Lower lobe of right lung (tissue), 2 donors: ENCODE results near the gene GTF2F2. TPM values are rescaled to one million over a fixed set of nuclear protein-coding genes. Genes with fewer than 3 reads are reported as not detected.

Experiments used
- ATAC-seq, 2 donors: fragments of 200-7000 bp; cut with Tn5 transposase; one replicate each; pipeline ENCODE4 v1.9.1; 2020 to 2022; ENCODE audit warnings: mild to moderate bottlenecking in 2 of 2, moderate library complexity in 2 of 2
- DNase-seq: peaks from one replicate; pipeline ENCODE4 v3.0.0-alpha.2; 2020
- H3K27ac ChIP-seq: fragments of 200-600 bp; one replicate; pipeline ENCODE4 v1.8.0; 2022
- H3K27me3 ChIP-seq: fragments of 200-600 bp; one replicate; pipeline ENCODE4 v1.8.0; 2022; ENCODE audit warnings: low read depth
- H3K36me3 ChIP-seq: fragments of 200-600 bp; one replicate; pipeline ENCODE4 v1.8.0; 2022; ENCODE audit warnings: mild to moderate bottlenecking
- H3K4me1 ChIP-seq: fragments of 200-600 bp; one replicate; pipeline ENCODE4 v1.8.0; 2022
- H3K4me3 ChIP-seq: fragments of 200-600 bp; one replicate; pipeline ENCODE4 v1.8.0; 2022; ENCODE audit warnings: mild to moderate bottlenecking
- H3K9me3 ChIP-seq: fragments of 200-600 bp; one replicate; pipeline ENCODE4 v1.8.0; 2022
- CTCF ChIP-seq: fragments of 200-600 bp; IDR thresholded peaks from one replicate; pipeline ENCODE4 v1.8.0; 2022; ENCODE audit warnings: antibody characterized with exemption, mild to moderate bottlenecking
- intact Hi-C: fragments of 100-400 bp; cut with DNase I; formaldehyde crosslinking; loops from one replicate; pipeline ENCODE4 v1.11.0; 2022
- total RNA-seq: library from RNA; stranded (reverse); fragmentation: NEBNext Ultra II Directional; extraction: Animal tissue kit (Norgen Biotek cat#: 25700); gene quantifications from one replicate; pipeline ENCODE4 v1.2.1, GENCODE V29; 2021
- donor health status: DM: no; HTN: yes; CAD: no; lungs with severe emphysema.

Gene GTF2F2
- total RNA-seq, 1 donor from 2014 or later, result 15.2 TPM

- Histone ChIP-seq H3K27me3 (no peaks in the 10 kb centered on the region), H3K4me1 (no peaks in the 10 kb centered on the region), H3K36me3 (peaks cover 6% of the 10 kb centered on the region), H3K9me3 (no peaks in the 10 kb centered on the region), H3K4me3 (no peak overlapping the region), H3K27ac (no peak overlapping the region)
- DNase-seq (no peak), ATAC-seq (no peak)
- TF ChIP-seq CTCF, result no peak
- intact Hi-C loops, result no loop called here
Observed at GRCh38 chr13:45162194-45162593, 41.9 kb downstream of the GTF2F2 start.

GRCh38 chr13:45162821-45163220, 42.5 kb downstream of the GTF2F2 start:
- Histone ChIP-seq H3K9me3 (no peaks in the 10 kb centered on the region), H3K27ac (no peak overlapping the region), H3K4me1 (no peaks in the 10 kb centered on the region), H3K36me3 (peaks cover 6% of the 10 kb centered on the region), H3K4me3 (no peak overlapping the region), H3K27me3 (no peaks in the 10 kb centered on the region)
- intact Hi-C loops, result no loop called here
- ATAC-seq, result peak in 1 of 2 donors; percentile 39
- DNase-seq, result no peak
- no peak for TF ChIP-seq CTCF

GRCh38 chr13:45166858-45167257, 46.5 kb downstream of the GTF2F2 start:
- Histone ChIP-seq H3K36me3 (no peaks in the 10 kb centered on the region), H3K4me3 (no peak overlapping the region), H3K9me3 (no peaks in the 10 kb centered on the region), H3K27me3 (no peaks in the 10 kb centered on the region), H3K27ac (no peak overlapping the region), H3K4me1 (no peaks in the 10 kb centered on the region)
- no peak for ATAC-seq
- no peak for DNase-seq
- intact Hi-C loops, result no loop called here
- no peak for TF ChIP-seq CTCF

- ATAC-seq (peak; percentile 93 to 97), DNase-seq (peak; percentile 59)
- Histone ChIP-seq H3K27me3 (no peaks in the 10 kb centered on the region), H3K27ac (peak overlapping the region; percentile 58), H3K9me3 (no peaks in the 10 kb centered on the region), H3K4me3 (no peak overlapping the region), H3K4me1 (no peaks in the 10 kb centered on the region), H3K36me3 (no peaks in the 10 kb centered on the region)
- intact Hi-C loops, result no loop called here
- no peak for TF ChIP-seq CTCF
Observed at GRCh38 chr13:45167611-45168554, 47.6 kb downstream of the GTF2F2 start.

GRCh38 chr13:45168555-45168930, 48.2 kb downstream of the GTF2F2 start:
- H3K4me3 ChIP-seq, result no peak overlapping the region
- H3K27ac ChIP-seq, result peak overlapping the region; percentile 58
- TF ChIP-seq CTCF, result no peak
- intact Hi-C loops, result no loop called here
- H3K27me3 ChIP-seq, result no peaks in the 10 kb centered on the region
- H3K9me3 ChIP-seq, result no peaks in the 10 kb centered on the region
- H3K36me3 ChIP-seq, result no peaks in the 10 kb centered on the region
- DNase-seq, result no peak
- no peaks in the 10 kb centered on the region for H3K4me1 ChIP-seq
- peak; percentile 54 to 66 for ATAC-seq
